NB4 (cell line): Measurements from ENCODE around the gene SMIM24.
"Not testable (repeated sequence)": the region's sequence is repeated elsewhere in the genome, so short reads cannot be mapped to it uniquely, and the experiment has no call there.

Experiments used
- DNase-seq: peaks from one replicate; pipeline ENCODE4 v3.0.0; 2010; ENCODE audit warnings: low read depth
- H3K4me3 ChIP-seq: one replicate; pipeline ENCODE4 v1.5.1; 2011; ENCODE audit warnings: mild to moderate bottlenecking, low read depth, low read length, moderate library complexity
- CTCF ChIP-seq: IDR thresholded peaks from one replicate; pipeline ENCODE4 v1.5.1; 2012; ENCODE audit warnings: low read depth, low read length
- MAX ChIP-seq: IDR thresholded peaks from 2 replicates; pipeline ENCODE4 v1.6.1; 2011; ENCODE audit warnings: low read depth, low read length
- MYC ChIP-seq: IDR thresholded peaks from 2 replicates; pipeline ENCODE4 v1.6.1; 2011; ENCODE audit warnings: low read depth, low read length
- POLR2A ChIP-seq: IDR thresholded peaks from 2 replicates; pipeline ENCODE4 v1.6.1; 2011; ENCODE audit warnings: mild to moderate bottlenecking; ENCODE audit not compliant: insufficient read length; ENCODE audit errors: extremely low read depth

The SMIM24 gene

GRCh38 chr19:3511506-3512251 is 31.4 kb upstream of the SMIM24 start:
- no peak for DNase-seq
- no peak overlapping the region for H3K4me3 ChIP-seq
- no peak for TF ChIP-seq POLR2A

- no peak for TF ChIP-seq POLR2A
- TF ChIP-seq MAX = no peak
- TF ChIP-seq MYC = no peak
- TF ChIP-seq CTCF = no peak
Observed at GRCh38 chr19:3510727-3511126, 30.4 kb upstream of the SMIM24 start.

GRCh38 chr19:3509566-3509989 is 29.3 kb upstream of the SMIM24 start:
- no peak for DNase-seq
- TF ChIP-seq MAX = no peak
- TF ChIP-seq CTCF = no peak
- no peak for TF ChIP-seq MYC
- no peak for TF ChIP-seq POLR2A
- no peak overlapping the region for H3K4me3 ChIP-seq

More at GRCh38 chr19:3510727-3511126, 30.4 kb upstream of the SMIM24 start:
- DNase-seq = no peak
- H3K4me3 ChIP-seq = no peak overlapping the region

- TF ChIP-seq MAX (no peak), POLR2A (no peak), CTCF (no peak), MYC (no peak)
- DNase-seq = peak; percentile 44
- no peak overlapping the region for H3K4me3 ChIP-seq
Observed at GRCh38 chr19:3508771-3509535, 28.6 kb upstream of the SMIM24 start.

GRCh38 chr19:3508121-3508661 is 27.9 kb upstream of the SMIM24 start:
- DNase-seq, H3K4me3 ChIP-seq: not testable (repeated sequence)

GRCh38 chr19:3507371-3508120 is 27.2 kb upstream of the SMIM24 start:
- no peak for DNase-seq
- H3K4me3 ChIP-seq = peak overlapping the region; percentile 62
- no peak for TF ChIP-seq POLR2A

GRCh38 chr19:3506384-3507340 is 26.3 kb upstream of the SMIM24 start:
- H3K4me3 ChIP-seq = peak overlapping the region; percentile 62
- no peak for TF ChIP-seq MAX
- no peak for TF ChIP-seq POLR2A
- no peak for TF ChIP-seq CTCF
- TF ChIP-seq MYC = no peak
- DNase-seq = peak; percentile 39
